HEK293T (cell line): ENCODE data around the gene RHOG.

Experiments
- FOXA1 ChIP-seq: fragments of 450-650 bp; IDR thresholded peaks from 2 replicates; pipeline ENCODE4 v1.6.1; 2016; ENCODE audit warnings: mild to moderate bottlenecking
- FOXK2 ChIP-seq: fragments of 450-650 bp; IDR thresholded peaks from 2 replicates; pipeline ENCODE4 v1.6.1; 2016; ENCODE audit warnings: mild to moderate bottlenecking
- HDGF ChIP-seq: fragments of 450-650 bp; IDR thresholded peaks from 2 replicates; pipeline ENCODE4 v1.6.1; 2017; ENCODE audit warnings: antibody characterized with exemption, borderline replicate concordance
- L3MBTL2 ChIP-seq: fragments of 450-650 bp; conservative IDR thresholded peaks from 2 replicates; pipeline ENCODE4 v1.6.1; 2016; ENCODE audit warnings: mild to moderate bottlenecking
- NFRKB ChIP-seq: fragments of 450-650 bp; IDR thresholded peaks from 2 replicates; pipeline ENCODE4 v1.6.1; 2016; ENCODE audit warnings: mild to moderate bottlenecking, moderate library complexity
- SP1 ChIP-seq: fragments of 450-650 bp; IDR thresholded peaks from 2 replicates; pipeline ENCODE4 v1.6.1; 2017
- SUZ12 ChIP-seq: fragments of 450-650 bp; IDR thresholded peaks from 2 replicates; pipeline ENCODE4 v1.6.1; 2016; ENCODE audit warnings: mild to moderate bottlenecking
- TARDBP ChIP-seq: fragments of 450-650 bp; IDR thresholded peaks from 2 replicates; pipeline ENCODE4 v1.6.1; 2016
- ZNF384 ChIP-seq: fragments of 450-650 bp; IDR thresholded peaks from 2 replicates; pipeline ENCODE4 v1.6.1; 2016
- TF ChIP-seq, protein P1 (sequence below): fragments of 450-650 bp; IDR thresholded peaks from 2 replicates; pipeline ENCODE4 v1.6.1; 2016

DNA sequence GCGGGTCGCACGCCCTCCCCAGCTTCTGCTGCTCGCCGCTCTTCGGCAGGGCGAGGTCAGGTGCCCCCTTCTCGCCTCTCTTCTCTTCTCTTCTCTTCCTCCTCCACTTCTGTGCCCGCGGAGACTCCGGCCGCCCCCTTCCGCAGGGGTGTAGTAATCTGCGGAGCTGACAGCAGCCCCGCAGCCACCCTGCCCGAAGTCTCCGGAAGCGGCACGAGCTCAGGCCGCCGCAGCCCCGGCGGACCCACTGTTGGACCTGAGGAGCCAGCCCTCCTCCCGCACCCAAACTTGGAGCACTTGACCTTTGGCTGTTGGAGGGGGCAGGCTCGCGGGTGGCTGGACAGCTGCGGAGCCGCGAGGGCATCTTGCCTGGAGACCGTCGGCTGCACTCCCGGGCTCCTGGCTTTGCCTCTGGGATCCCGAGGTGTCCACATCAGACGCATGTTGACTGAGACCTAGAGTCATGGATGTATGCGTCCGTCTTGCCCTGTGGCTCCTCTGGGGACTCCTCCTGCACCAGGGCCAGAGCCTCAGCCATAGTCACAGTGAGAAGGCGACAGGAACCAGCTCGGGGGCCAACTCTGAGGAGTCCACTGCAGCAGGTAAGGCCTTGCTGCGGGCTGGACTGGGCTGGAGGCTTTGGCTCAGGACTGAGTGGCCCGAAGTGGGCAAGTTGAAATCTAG is 15.2 kb upstream of the RHOG start:
- TF ChIP-seq TARDBP (no peak), SUZ12 (no peak), SP1 (no peak), NFRKB (no peak), FOXA1 (no peak), L3MBTL2 (peak; percentile 79), FOXK2 (no peak), ZNF384 (no peak), HDGF (no peak)
- TF ChIP-seq, protein P1, sequence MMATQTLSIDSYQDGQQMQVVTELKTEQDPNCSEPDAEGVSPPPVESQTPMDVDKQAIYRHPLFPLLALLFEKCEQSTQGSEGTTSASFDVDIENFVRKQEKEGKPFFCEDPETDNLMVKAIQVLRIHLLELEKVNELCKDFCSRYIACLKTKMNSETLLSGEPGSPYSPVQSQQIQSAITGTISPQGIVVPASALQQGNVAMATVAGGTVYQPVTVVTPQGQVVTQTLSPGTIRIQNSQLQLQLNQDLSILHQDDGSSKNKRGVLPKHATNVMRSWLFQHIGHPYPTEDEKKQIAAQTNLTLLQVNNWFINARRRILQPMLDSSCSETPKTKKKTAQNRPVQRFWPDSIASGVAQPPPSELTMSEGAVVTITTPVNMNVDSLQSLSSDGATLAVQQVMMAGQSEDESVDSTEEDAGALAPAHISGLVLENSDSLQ: no peak
